Endothelial cell of umbilical vein (primary cell): ENCODE measurements around the gene C16orf95.

Source experiments
- CTCF ChIP-seq, 2 donors: IDR thresholded peaks; 1 replicate in 1 of 2; 2 replicates in 1 of 2; pipeline ENCODE4 v1.5.1; 2011; ENCODE audit warnings: low read length in 2 of 2, mild to moderate bottlenecking in 2 of 2, moderate library complexity in 2 of 2, control low read depth in 1 of 2, inconsistent platforms in 1 of 2, low read depth in 1 of 2; ENCODE audit not compliant: insufficient read depth in 1 of 2; ENCODE audit errors: extremely low read depth in 1 of 2
- MAX ChIP-seq: IDR thresholded peaks from 2 replicates; pipeline ENCODE4 v1.6.1; 2011; ENCODE audit not compliant: insufficient read depth, insufficient read length

- no peak for TF ChIP-seq MAX
- TF ChIP-seq CTCF (IDR thresholded peaks at IDR 0.05; ENCODE audit: extremely low read depth in 1 of 2, insufficient read depth in 1 of 2, low read depth in 1 of 2, low read length in 2 of 2): no peak
Measured at GRCh38 chr16:87333101-87333500, 15.9 kb upstream of the C16orf95 start.
